IMR-90 (cell line): ENCODE measurements around the gene ISM1. TPM values are rescaled to one million over a fixed set of nuclear protein-coding genes. Genes with fewer than 3 reads are reported as not detected.

Source experiments
- ATAC-seq: fragments of 200-7000 bp; cut with Tn5 transposase; 2 replicates; pipeline ENCODE4 v1.9.1; 2020; ENCODE audit warnings: low read depth, mild to moderate bottlenecking, moderate library complexity
- BruUV-seq: library from RNA; stranded (reverse); fragments of 400-500 nt; replicated peaks from 2 replicates; lab custom pipeline; 2021; lab: Mats Ljungman, UMichigan
- CTCF ChIA-PET: fragments of 300-600 bp; formaldehyde crosslinking; extraction: SDS; loops from one replicate; lab custom pipeline; 2021; ENCODE audit warnings: antibody characterized with exemption; lab: Yijun Ruan, JAX
- POLR2A ChIA-PET: fragments of 300-600 bp; sonication (Branson Sonifier 250); formaldehyde crosslinking; loops from one replicate; lab custom pipeline; 2022; ENCODE audit warnings: antibody characterized with exemption; ENCODE audit not compliant: unreplicated experiment; lab: Charles Lee
- DNase-seq: peaks from one replicate; pipeline ENCODE4 v3.0.0; 2013
- H2AFZ ChIP-seq: replicated peaks from 2 replicates; pipeline ENCODE3; 2013; ENCODE audit warnings: low read length, mild to moderate bottlenecking; ENCODE audit not compliant: poor library complexity
- H2AK5ac ChIP-seq: 2 replicates; pipeline ENCODE4 v1.6.1; 2013; ENCODE audit warnings: low read depth, low read length, inconsistent platforms
- H2AK9ac ChIP-seq: replicated peaks from 2 replicates; pipeline ENCODE3; 2013; ENCODE audit warnings: mild to moderate bottlenecking, low read depth, low read length, moderate library complexity; ENCODE audit not compliant: poor library complexity
- H2BK120ac ChIP-seq: 2 replicates; pipeline ENCODE4 v1.6.1; 2013; ENCODE audit warnings: low read depth, low read length, inconsistent platforms
- H2BK15ac ChIP-seq: 3 replicates; pipeline ENCODE4 v1.6.1; 2013; ENCODE audit warnings: low read depth, low read length, inconsistent platforms
- H2BK20ac ChIP-seq: 2 replicates; pipeline ENCODE4 v1.6.1; 2013; ENCODE audit warnings: low read depth, mild to moderate bottlenecking, inconsistent platforms, low read length, moderate library complexity
- H2BK5ac ChIP-seq: 2 replicates; pipeline ENCODE4 v1.6.1; 2013; ENCODE audit warnings: mild to moderate bottlenecking, low read depth, low read length, inconsistent platforms; ENCODE audit not compliant: poor library complexity, severe bottlenecking
- H3K14ac ChIP-seq: replicated peaks from 2 replicates; pipeline ENCODE4 v1.6.1; 2013; ENCODE audit warnings: low read depth, low read length, inconsistent platforms
- H3K18ac ChIP-seq: 2 replicates; pipeline ENCODE4 v1.6.1; 2013; ENCODE audit warnings: low read depth, low read length, control low read depth
- H3K23ac ChIP-seq: 2 replicates; pipeline ENCODE4 v1.6.1; 2013; ENCODE audit warnings: low read depth, low read length, inconsistent platforms
- H3K27ac ChIP-seq: 2 replicates; pipeline ENCODE4 v1.5.1; 2013; ENCODE audit warnings: mild to moderate bottlenecking, control low read depth, low read length; ENCODE audit not compliant: insufficient read depth
- H3K27me3 ChIP-seq: 2 replicates; pipeline ENCODE4 v1.6.1; 2013; ENCODE audit warnings: low read length; ENCODE audit not compliant: control insufficient read depth, insufficient read depth
- H3K36me3 ChIP-seq: 2 replicates; pipeline ENCODE4 v1.6.1; 2013; ENCODE audit warnings: low read length, mixed read lengths; ENCODE audit not compliant: control insufficient read depth, insufficient read depth
- H3K4ac ChIP-seq: 2 replicates; pipeline ENCODE4 v1.6.1; 2013; ENCODE audit warnings: low read depth, low read length, inconsistent platforms
- H3K4me1 ChIP-seq: 2 replicates; pipeline ENCODE4 v1.6.1; 2013; ENCODE audit warnings: low read length, mixed read lengths; ENCODE audit not compliant: control insufficient read depth, insufficient read depth
- H3K4me2 ChIP-seq: 2 replicates; pipeline ENCODE4 v1.6.1; 2013; ENCODE audit warnings: low read depth, mild to moderate bottlenecking, control low read depth, low read length, moderate library complexity
- H3K4me3 ChIP-seq: 2 replicates; pipeline ENCODE4 v1.5.1; 2013; ENCODE audit warnings: low read depth, mild to moderate bottlenecking, control low read depth, low read length, moderate library complexity; ENCODE audit not compliant: insufficient read depth
- H3K56ac ChIP-seq: 2 replicates; pipeline ENCODE4 v1.6.1; 2013; ENCODE audit warnings: low read length, inconsistent platforms; ENCODE audit not compliant: insufficient read depth; ENCODE audit errors: extremely low read depth
- H3K79me1 ChIP-seq, 2 experiments: 2 replicates each; pipeline ENCODE4 v1.6.1; 2013; ENCODE audit warnings: low read length in 2 of 2, inconsistent platforms in 1 of 2, low read depth in 1 of 2
- H3K9ac ChIP-seq: 2 replicates; pipeline ENCODE4 v1.6.1; 2013; ENCODE audit warnings: low read depth, low read length, control low read depth
- H3K9me1 ChIP-seq: 2 replicates; pipeline ENCODE4 v1.6.1; 2013; ENCODE audit warnings: low read length, inconsistent platforms; ENCODE audit not compliant: insufficient read depth
- H3K9me3 ChIP-seq: 2 replicates; pipeline ENCODE4 v1.6.1; 2013; ENCODE audit warnings: low read length; ENCODE audit not compliant: control insufficient read depth, insufficient read depth
- H4K20me1 ChIP-seq: 2 replicates; pipeline ENCODE4 v1.6.1; 2013; ENCODE audit warnings: low read length, inconsistent platforms; ENCODE audit not compliant: insufficient read depth
- H4K5ac ChIP-seq: 2 replicates; pipeline ENCODE4 v1.6.1; 2013; ENCODE audit warnings: mild to moderate bottlenecking, low read depth, low read length, control low read depth
- H4K8ac ChIP-seq, 2 experiments: 2 replicates each; pipeline ENCODE4 v1.6.1; 2013; ENCODE audit warnings: low read depth in 2 of 2, low read length in 2 of 2, control low read depth in 1 of 2, inconsistent platforms in 1 of 2
- H4K91ac ChIP-seq: 2 replicates; pipeline ENCODE4 v1.6.1; 2013; ENCODE audit warnings: low read depth, low read length, inconsistent platforms; ENCODE audit not compliant: insufficient read depth
- BHLHE40 ChIP-seq: fragments of 150-350 bp; IDR thresholded peaks from 2 replicates; pipeline ENCODE4 v1.6.1; 2016; ENCODE audit warnings: mild to moderate bottlenecking, low read depth, low read length
- CEBPB ChIP-seq: IDR thresholded peaks from 2 replicates; pipeline ENCODE4 v1.6.1; 2012; ENCODE audit warnings: low read depth, low read length, improper control_type of control experiment
- CHD1 ChIP-seq: IDR thresholded peaks from 2 replicates; pipeline ENCODE4 v1.6.1; 2012; ENCODE audit warnings: low read depth, low read length, improper control_type of control experiment
- FOS ChIP-seq: fragments of 150-350 bp; IDR thresholded peaks from 2 replicates; pipeline ENCODE4 v1.6.1; 2016; ENCODE audit warnings: low read depth, low read length
- MAFK ChIP-seq: IDR thresholded peaks from 2 replicates; pipeline ENCODE4 v1.6.1; 2012; ENCODE audit warnings: low read depth, low read length, improper control_type of control experiment
- MAZ ChIP-seq: IDR thresholded peaks from 2 replicates; pipeline ENCODE4 v1.6.1; 2012; ENCODE audit warnings: low read depth, mild to moderate bottlenecking, low read length, improper control_type of control experiment, moderate library complexity, borderline replicate concordance
- MXI1 ChIP-seq: IDR thresholded peaks from 2 replicates; pipeline ENCODE4 v1.6.1; 2012; ENCODE audit warnings: low read depth, mild to moderate bottlenecking, low read length, moderate library complexity, borderline replicate concordance
- NFE2L2 ChIP-seq: fragments of 150-350 bp; IDR thresholded peaks from 2 replicates; pipeline ENCODE4 v1.6.1; 2016; ENCODE audit warnings: low read depth, mild to moderate bottlenecking, low read length
- POLR2A ChIP-seq: IDR thresholded peaks from 2 replicates; pipeline ENCODE4 v1.6.1; 2012; ENCODE audit warnings: mild to moderate bottlenecking, low read depth, low read length
- RCOR1 ChIP-seq: IDR thresholded peaks from 2 replicates; pipeline ENCODE4 v1.6.1; 2012; ENCODE audit warnings: mild to moderate bottlenecking, low read length, improper control_type of control experiment; ENCODE audit not compliant: insufficient replicate concordance
- RFX5 ChIP-seq: IDR thresholded peaks from 2 replicates; pipeline ENCODE4 v1.8.0; 2012; ENCODE audit warnings: low read depth, mild to moderate bottlenecking, low read length, moderate library complexity
- SMC3 ChIP-seq: fragments of 150-350 bp; IDR thresholded peaks from 2 replicates; pipeline ENCODE4 v1.6.1; 2016; ENCODE audit warnings: low read depth, mild to moderate bottlenecking, antibody characterized with exemption, low read length, moderate library complexity
- WGBS, 2 experiments: methylation state at CpG; one replicate each; pipeline versions ENCODE4 v1.1.5 to v1.1.7; 2013; ENCODE audit warnings: missing lambda C conversion rate in 2 of 2; ENCODE audit not compliant: insufficient read length in 1 of 2; ENCODE audit errors: extremely low coverage in 2 of 2; 5-methylcytosine and 5-hydroxymethylcytosine counted together
- dilution Hi-C: fragments of 300-500 bp; cut with HindIII; formaldehyde crosslinking; loops from one replicate; pipeline ENCODE4 v1.14.3; 2018; ENCODE audit warnings: low sequenced_read_pairs; ENCODE audit not compliant: unreplicated experiment
- in situ Hi-C: fragments of 300-500 bp; cut with MboI; formaldehyde crosslinking; loops from 3 replicates; pipeline ENCODE4 v1.14.3; 2019; ENCODE audit warnings: low sequenced_read_pairs, inconsistent platforms, mixed read lengths
- intact Hi-C: fragments of 100-400 bp; cut with micrococcal nuclease; formaldehyde crosslinking; loops from 2 replicates; pipeline ENCODE4 v1.10.0; 2022
- polyA plus RNA-seq, 3 experiments: library from polyadenylated mRNA; depleted of rRNA; stranded (reverse); fragments of >200 nt; gene quantifications; 2 replicates each; pipeline ENCODE4 v1.2.3, GENCODE V29; 2012; ENCODE audit warnings: low replicate concordance in 1 of 3
- total RNA-seq: library from RNA; depleted of rRNA; stranded (reverse); fragments of >200 nt; gene quantifications from 2 replicates; pipeline ENCODE4 v1.2.3, GENCODE V29; 2012
- TF ChIP-seq, protein P1 (sequence below): fragments of 150-350 bp; IDR thresholded peaks from 2 replicates; pipeline ENCODE4 v1.6.1; 2017; ENCODE audit warnings: mild to moderate bottlenecking, antibody characterized with exemption, low read length, low read depth
- TF ChIP-seq, protein P2 (sequence below): fragments of 150-350 bp; IDR thresholded peaks from 2 replicates; pipeline ENCODE4 v1.6.1; 2016; ENCODE audit warnings: low read depth, mild to moderate bottlenecking, low read length, moderate library complexity, borderline replicate concordance

The ISM1 gene
- total and polyA plus RNA-seq, 2 of the 4 experiments (the other 2 are of a cell fraction), result not detected

DNA sequence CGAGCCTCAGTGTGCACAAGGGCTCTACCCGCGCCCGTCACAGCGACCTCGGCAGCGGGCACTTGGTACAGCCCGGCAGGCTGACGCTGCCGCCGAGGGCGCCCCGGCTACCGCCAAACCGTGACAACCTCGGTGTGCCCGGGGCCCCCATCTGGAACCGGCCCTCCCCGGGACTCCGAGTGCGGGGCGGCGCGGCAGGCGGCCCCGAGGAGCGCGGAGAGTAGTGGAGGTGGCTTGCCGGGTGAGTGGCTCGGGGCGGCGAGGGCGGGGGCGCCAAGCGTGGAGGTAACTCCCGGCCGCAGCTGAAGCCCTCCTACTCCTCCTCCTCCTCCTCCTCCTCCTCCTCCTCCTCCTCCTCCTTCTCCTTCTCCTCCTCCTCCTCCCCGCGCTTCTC, at the start of gene ISM1 (continued):
- TF ChIP-seq, protein P1, sequence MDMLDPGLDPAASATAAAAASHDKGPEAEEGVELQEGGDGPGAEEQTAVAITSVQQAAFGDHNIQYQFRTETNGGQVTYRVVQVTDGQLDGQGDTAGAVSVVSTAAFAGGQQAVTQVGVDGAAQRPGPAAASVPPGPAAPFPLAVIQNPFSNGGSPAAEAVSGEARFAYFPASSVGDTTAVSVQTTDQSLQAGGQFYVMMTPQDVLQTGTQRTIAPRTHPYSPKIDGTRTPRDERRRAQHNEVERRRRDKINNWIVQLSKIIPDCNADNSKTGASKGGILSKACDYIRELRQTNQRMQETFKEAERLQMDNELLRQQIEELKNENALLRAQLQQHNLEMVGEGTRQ, result no peak

DNA sequence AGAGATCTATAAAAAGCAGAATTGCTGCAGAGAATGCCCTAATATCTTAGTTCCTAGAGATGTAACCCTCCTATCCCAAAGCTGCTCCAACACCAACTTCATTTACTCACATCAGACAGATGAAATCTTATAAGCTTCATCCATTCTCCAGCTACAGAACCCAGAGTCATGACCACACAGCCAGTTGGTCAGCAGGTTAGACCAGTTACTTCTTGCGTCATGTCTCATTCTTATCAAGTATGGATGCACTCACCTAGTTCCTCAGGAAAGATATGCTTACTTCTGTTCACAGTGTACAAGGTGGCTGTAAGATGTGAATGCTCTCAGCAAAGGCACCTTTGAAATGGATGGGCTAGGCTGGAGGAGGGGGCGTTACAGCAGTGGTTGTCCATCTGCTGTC, 47.9 kb upstream of the ISM1 start:
- no CpG with 5 or more reads among the region's 2 CpGs for WGBS, 2 experiments
- dilution Hi-C loops (no loop called here), in situ Hi-C loops (no loop called here), intact Hi-C loops (no loop called here)
- Histone ChIP-seq H4K8ac (no peak overlapping the region), H4K20me1 (no peaks in the 10 kb centered on the region), H2BK15ac (no peak overlapping the region), H3K79me1 (no peaks in the 10 kb centered on the region), H2BK5ac (no peak overlapping the region), H2BK120ac (no peak overlapping the region), H3K27ac (no peak overlapping the region), H3K9me1 (no peaks in the 10 kb centered on the region), H3K9ac (no peak overlapping the region), H2AK5ac (no peak overlapping the region), H4K5ac (no peak overlapping the region), H2AFZ (no peak overlapping the region), H3K23ac (no peak overlapping the region), H2BK20ac (no peak overlapping the region), H3K4me3 (no peak overlapping the region), H3K36me3 (no peaks in the 10 kb centered on the region), H3K4me1 (no peaks in the 10 kb centered on the region), H3K4me2 (no peak overlapping the region), H3K27me3 (no peaks in the 10 kb centered on the region), H3K56ac (no peak overlapping the region), H3K9me3 (no peaks in the 10 kb centered on the region), H3K14ac (no peak overlapping the region), H2AK9ac (no peak overlapping the region), H4K91ac (no peak overlapping the region), H3K4ac (no peak overlapping the region), H3K18ac (no peak overlapping the region)
- no peak for DNase-seq
- ATAC-seq, result no peak
- ChIA-PET CTCF (no interaction called here), POLR2A (no interaction called here)
- BruUV-seq, result no TSS peak
- TF ChIP-seq NFE2L2 (no peak), CHD1 (no peak), MXI1 (no peak), SMC3 (no peak), MAZ (no peak), RCOR1 (no peak), POLR2A (no peak), BHLHE40 (no peak), MAFK (no peak), CEBPB (no peak), FOS (no peak), RFX5 (no peak)
- TF ChIP-seq, protein P1, result no peak
- TF ChIP-seq, protein P2, sequence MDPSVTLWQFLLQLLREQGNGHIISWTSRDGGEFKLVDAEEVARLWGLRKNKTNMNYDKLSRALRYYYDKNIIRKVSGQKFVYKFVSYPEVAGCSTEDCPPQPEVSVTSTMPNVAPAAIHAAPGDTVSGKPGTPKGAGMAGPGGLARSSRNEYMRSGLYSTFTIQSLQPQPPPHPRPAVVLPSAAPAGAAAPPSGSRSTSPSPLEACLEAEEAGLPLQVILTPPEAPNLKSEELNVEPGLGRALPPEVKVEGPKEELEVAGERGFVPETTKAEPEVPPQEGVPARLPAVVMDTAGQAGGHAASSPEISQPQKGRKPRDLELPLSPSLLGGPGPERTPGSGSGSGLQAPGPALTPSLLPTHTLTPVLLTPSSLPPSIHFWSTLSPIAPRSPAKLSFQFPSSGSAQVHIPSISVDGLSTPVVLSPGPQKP, result no peak
